PC-9 (cell line): ENCODE results near the gene AHCYL2.

Experiments used
- CTCF ChIP-seq: fragments of 200-600 bp; sonication (generic); conservative IDR thresholded peaks from 2 replicates; pipeline ENCODE4 v1.6.1; 2017; ENCODE audit warnings: mixed run types, antibody characterized with exemption, mild to moderate bottlenecking, moderate library complexity
- EZH2 ChIP-seq: fragments of 200-600 bp; sonication (generic); IDR thresholded peaks from 2 replicates; pipeline ENCODE4 v1.8.0; 2017; ENCODE audit warnings: antibody characterized with exemption, low read depth

- TF ChIP-seq CTCF = no peak
- no peak for TF ChIP-seq EZH2
Observed at GRCh38 chr7:129443612-129444011, 218.8 kb downstream of the AHCYL2 start.
